Upper lobe of left lung (tissue), 6 donors: ENCODE measurements around the gene SP140. TPM values are rescaled to one million over a fixed set of nuclear protein-coding genes. Genes with fewer than 3 reads are reported as not detected.

Source experiments
- ATAC-seq, 2 donors: fragments of 200-7000 bp; cut with Tn5 transposase; one replicate each; pipeline ENCODE4 v1.9.1; 2022; ENCODE audit warnings: mild to moderate bottlenecking in 2 of 2, moderate library complexity in 2 of 2; ENCODE audit not compliant: low FRiP score in 2 of 2
- DNase-seq, 2 donors: peaks; one replicate each; pipeline ENCODE4 v3.0.0-alpha.2; 2019 to 2020
- H3K27ac ChIP-seq, 4 donors: fragments of 200-600 bp; sonication (generic); one replicate each; pipeline ENCODE4 v1.5.1; 2016 to 2019
- H3K27me3 ChIP-seq, 4 donors: fragments of 200-600 bp; sonication (generic); one replicate each; pipeline ENCODE4 v1.5.1; 2017 to 2019
- H3K36me3 ChIP-seq, 4 donors: fragments of 200-600 bp; sonication (generic); one replicate each; pipeline ENCODE4 v1.5.1; 2016 to 2019
- H3K4me1 ChIP-seq, 4 donors: fragments of 200-600 bp; sonication (generic); one replicate each; pipeline ENCODE4 v1.5.1; 2018 to 2019
- H3K4me3 ChIP-seq, 4 donors: fragments of 200-600 bp; sonication (generic); one replicate each; pipeline ENCODE4 v1.5.1; 2017 to 2019; ENCODE audit warnings: mild to moderate bottlenecking in 2 of 4, moderate library complexity in 1 of 4
- H3K9me3 ChIP-seq, 4 donors: fragments of 200-600 bp; sonication (generic); one replicate each; pipeline ENCODE4 v1.5.1; 2018 to 2019
- EP300 ChIP-seq, 4 donors: sonication (generic); formaldehyde crosslinking; IDR thresholded peaks; one replicate each; pipeline ENCODE4 v1.5.1; 2017; ENCODE audit warnings: antibody characterized with exemption in 4 of 4, control low read depth in 2 of 4
- POLR2A ChIP-seq, 4 donors: fragments of 450-650 bp; IDR thresholded peaks; one replicate each; pipeline ENCODE4 v1.5.1; 2016 to 2017; ENCODE audit warnings: antibody characterized with exemption in 4 of 4, mild to moderate bottlenecking in 2 of 4
- POLR2AphosphoS5 ChIP-seq, 2 donors: sonication (generic); formaldehyde crosslinking; IDR thresholded peaks; one replicate each; pipeline ENCODE4 v1.5.1; 2017; ENCODE audit warnings: antibody characterized with exemption in 2 of 2
- WGBS, 2 donors: methylation state at CpG; one replicate each; pipeline ENCODE4 v1.1.5; 2017 to 2018; 5-methylcytosine and 5-hydroxymethylcytosine counted together
- total RNA-seq, 6 donors: library from RNA; depleted of rRNA in 4 of 6; stranded (reverse); fragments of >200 nt in 4 of 6; gene quantifications; one replicate each; pipeline versions ENCODE4 v1.1.0 to v1.2.1, GENCODE V29; 2016 to 2021
- TF ChIP-seq, protein P1 (sequence below), 6 experiments: fragments of 450-650 bp in 4 of 6; fragments of 200-600 bp in 2 of 6; sonication (generic) in 2 of 6; IDR thresholded peaks; one replicate each; pipeline ENCODE4 v1.5.1; 2016 to 2019; ENCODE audit warnings: antibody characterized with exemption in 6 of 6
- donor health status: DM: no; HTN: no; CAD: no; lungs with moderate emphysema.
- donor health status: DM: no; HTN: yes; CAD: no; lungs with severe emphysema.

The SP140 gene
- total RNA-seq, 6 donors from 2014 or later, result 5.1 to 15.7 (median 9.7) TPM

GRCh38 chr2:230295192-230295591 is 69.7 kb downstream of the SP140 start:
- no peak for DNase-seq
- no peaks in the 10 kb centered on the region for H3K9me3 ChIP-seq
- no peak overlapping the region for H3K4me3 ChIP-seq
- TF ChIP-seq EP300 (IDR thresholded peaks at IDR 0.05) (no peak), POLR2AphosphoS5 (IDR thresholded peaks at IDR 0.05) (no peak), POLR2A (IDR thresholded peaks at IDR 0.05) (no peak)
- TF ChIP-seq, protein P1, sequence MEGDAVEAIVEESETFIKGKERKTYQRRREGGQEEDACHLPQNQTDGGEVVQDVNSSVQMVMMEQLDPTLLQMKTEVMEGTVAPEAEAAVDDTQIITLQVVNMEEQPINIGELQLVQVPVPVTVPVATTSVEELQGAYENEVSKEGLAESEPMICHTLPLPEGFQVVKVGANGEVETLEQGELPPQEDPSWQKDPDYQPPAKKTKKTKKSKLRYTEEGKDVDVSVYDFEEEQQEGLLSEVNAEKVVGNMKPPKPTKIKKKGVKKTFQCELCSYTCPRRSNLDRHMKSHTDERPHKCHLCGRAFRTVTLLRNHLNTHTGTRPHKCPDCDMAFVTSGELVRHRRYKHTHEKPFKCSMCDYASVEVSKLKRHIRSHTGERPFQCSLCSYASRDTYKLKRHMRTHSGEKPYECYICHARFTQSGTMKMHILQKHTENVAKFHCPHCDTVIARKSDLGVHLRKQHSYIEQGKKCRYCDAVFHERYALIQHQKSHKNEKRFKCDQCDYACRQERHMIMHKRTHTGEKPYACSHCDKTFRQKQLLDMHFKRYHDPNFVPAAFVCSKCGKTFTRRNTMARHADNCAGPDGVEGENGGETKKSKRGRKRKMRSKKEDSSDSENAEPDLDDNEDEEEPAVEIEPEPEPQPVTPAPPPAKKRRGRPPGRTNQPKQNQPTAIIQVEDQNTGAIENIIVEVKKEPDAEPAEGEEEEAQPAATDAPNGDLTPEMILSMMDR (IDR thresholded peaks at IDR 0.05), result no peak
- 90 to 96% methylated on average over 6 of the region's 6 CpGs for WGBS, 2 donors
- no peaks in the 10 kb centered on the region for H3K36me3 ChIP-seq
- ATAC-seq, result no peak
- no peaks in the 10 kb centered on the region for H3K27me3 ChIP-seq
- no peak overlapping the region for H3K27ac ChIP-seq
- H3K4me1 ChIP-seq, result no peaks in the 10 kb centered on the region

DNA sequence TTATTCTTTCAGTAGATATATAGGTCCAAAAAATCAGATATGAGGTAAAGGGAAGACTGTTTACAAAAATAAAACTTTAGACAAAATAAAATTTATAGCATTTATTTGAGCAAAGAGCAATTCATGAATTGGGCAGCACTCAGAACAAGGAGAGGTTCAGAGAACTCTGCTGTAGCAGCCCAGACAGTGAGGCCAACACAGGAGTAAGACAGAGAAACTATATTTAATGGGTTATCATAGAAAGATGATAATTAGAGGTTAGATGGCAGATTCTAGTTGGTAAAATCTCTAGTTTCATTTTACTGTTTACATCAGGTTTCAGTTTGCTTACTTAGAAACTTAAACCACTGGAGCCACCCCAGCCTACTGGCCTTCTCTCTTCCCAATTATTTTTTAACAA is 71.4 kb downstream of the SP140 start:
- DNase-seq, result no peak
- ATAC-seq, result no peak
- Histone ChIP-seq H3K9me3 (no peaks in the 10 kb centered on the region), H3K36me3 (no peaks in the 10 kb centered on the region), H3K27me3 (no peaks in the 10 kb centered on the region), H3K4me3 (no peak overlapping the region), H3K4me1 (no peaks in the 10 kb centered on the region), H3K27ac (no peak overlapping the region)
- TF ChIP-seq POLR2AphosphoS5 (IDR thresholded peaks at IDR 0.05), result no peak
- TF ChIP-seq, protein P1 (IDR thresholded peaks at IDR 0.05), result no peak
- TF ChIP-seq POLR2A (IDR thresholded peaks at IDR 0.05), result no peak
- TF ChIP-seq EP300 (IDR thresholded peaks at IDR 0.05), result no peak

- DNase-seq (no peak), ATAC-seq (no peak)
- Histone ChIP-seq H3K4me3 (no peak overlapping the region), H3K36me3 (no peaks in the 10 kb centered on the region), H3K27me3 (no peaks in the 10 kb centered on the region), H3K9me3 (no peaks in the 10 kb centered on the region), H3K4me1 (no peaks in the 10 kb centered on the region), H3K27ac (no peak overlapping the region)
- TF ChIP-seq POLR2AphosphoS5 (IDR thresholded peaks at IDR 0.05), result no peak
- TF ChIP-seq POLR2A (IDR thresholded peaks at IDR 0.05), result no peak
- TF ChIP-seq, protein P1 (IDR thresholded peaks at IDR 0.05), result no peak
- TF ChIP-seq EP300 (IDR thresholded peaks at IDR 0.05), result no peak
- 90 to 100% methylated on average over 2 of the region's 2 CpGs for WGBS, 2 donors
Measured at GRCh38 chr2:230299618-230300017, 74.1 kb downstream of the SP140 start.

DNA sequence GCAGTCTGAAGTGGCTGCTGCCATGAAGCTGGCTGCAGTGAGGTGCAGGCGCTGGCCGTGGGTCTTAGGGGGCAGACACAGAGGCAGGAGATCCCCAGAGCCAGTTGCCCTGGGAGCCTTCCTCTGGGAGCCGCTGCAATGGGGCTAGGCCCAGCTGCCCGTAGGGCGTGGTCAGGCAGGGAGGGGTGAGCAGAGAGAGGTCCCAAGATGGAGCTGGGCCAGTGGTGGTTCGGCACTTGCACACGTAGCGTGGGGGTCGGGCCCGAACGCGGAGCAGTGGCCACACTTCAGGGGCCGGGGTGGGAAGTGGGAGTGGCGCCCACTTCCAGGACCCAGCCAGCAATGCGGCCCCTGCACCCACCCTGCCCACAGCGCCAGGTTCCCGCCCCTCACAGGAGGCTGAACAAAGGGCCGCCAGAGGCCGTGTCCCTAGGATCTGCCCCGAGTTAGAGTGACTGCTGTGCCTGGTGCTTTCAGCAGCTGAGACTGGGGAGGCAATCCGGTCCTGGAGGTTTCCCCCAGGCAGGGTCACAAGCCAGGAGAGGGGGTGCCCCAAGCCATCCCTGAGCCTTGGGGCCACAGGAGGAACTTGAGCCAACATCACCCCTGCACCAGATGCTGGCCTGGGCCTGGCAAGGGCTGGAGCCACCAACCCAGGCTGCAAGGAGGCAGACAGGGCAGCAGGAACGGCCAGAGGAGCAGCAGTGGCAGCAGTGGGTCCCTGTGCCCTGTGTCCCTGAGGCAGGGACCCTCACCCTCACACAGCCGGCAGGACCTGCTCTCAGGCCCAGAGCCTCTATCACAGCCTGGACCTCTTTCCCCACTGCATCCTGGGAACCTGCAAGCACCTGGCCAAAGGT is 80.1 kb downstream of the SP140 start:
- Histone ChIP-seq H3K36me3 (no peaks in the 10 kb centered on the region), H3K27me3 (no peaks in the 10 kb centered on the region), H3K4me1 (no peaks in the 10 kb centered on the region), H3K9me3 (no peaks in the 10 kb centered on the region), H3K27ac (no peak overlapping the region), H3K4me3 (no peak overlapping the region)
- WGBS, 2 donors, result 90 to 94% methylated on average over 9 to 23 of the region's 23 CpGs
- DNase-seq, result peak in 1 of 2 donors; percentile 63
- TF ChIP-seq POLR2A (IDR thresholded peaks at IDR 0.05) (no peak), POLR2AphosphoS5 (IDR thresholded peaks at IDR 0.05) (no peak), EP300 (IDR thresholded peaks at IDR 0.05) (no peak)
- TF ChIP-seq, protein P1 (IDR thresholded peaks at IDR 0.05), result no peak
- ATAC-seq, result peak in 1 of 2 donors; percentile 51

DNA sequence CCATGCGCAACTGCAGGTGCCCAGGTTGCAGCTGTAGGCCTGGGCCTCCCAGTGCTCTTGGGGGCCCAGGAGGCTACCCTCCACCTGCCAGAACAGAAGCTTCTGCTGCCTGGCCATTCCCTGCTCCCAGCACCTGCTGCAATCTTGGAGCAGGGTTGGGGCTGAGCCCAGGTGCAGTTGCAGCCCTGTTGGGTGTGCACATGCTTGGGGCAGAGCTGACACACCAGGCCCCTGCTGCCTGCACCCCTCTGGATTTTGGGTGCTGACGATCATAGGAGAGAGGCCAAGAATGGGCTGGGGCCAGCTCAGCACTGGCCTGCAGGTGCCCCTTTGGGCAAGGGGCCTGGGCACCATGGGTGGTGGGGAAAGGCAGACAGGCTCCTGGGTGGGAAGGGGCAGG is 80.9 kb downstream of the SP140 start:
- Histone ChIP-seq H3K36me3 (no peaks in the 10 kb centered on the region), H3K4me3 (no peak overlapping the region), H3K4me1 (no peaks in the 10 kb centered on the region), H3K27ac (no peak overlapping the region), H3K27me3 (no peaks in the 10 kb centered on the region), H3K9me3 (no peaks in the 10 kb centered on the region)
- DNase-seq, result peak in 1 of 2 donors; percentile 53
- no peak for ATAC-seq
- 80 to 100% methylated on average over 1 of the region's 2 CpGs for WGBS, 2 donors
- TF ChIP-seq POLR2A (IDR thresholded peaks at IDR 0.05), result no peak
- TF ChIP-seq EP300 (IDR thresholded peaks at IDR 0.05), result no peak
- no peak for TF ChIP-seq POLR2AphosphoS5 (IDR thresholded peaks at IDR 0.05)
- TF ChIP-seq, protein P1 (IDR thresholded peaks at IDR 0.05), result no peak
